Neuron (in vitro differentiated cells): ENCODE results near the gene CLBA1.
"Not testable (repeated sequence)": the region's sequence is repeated elsewhere in the genome, so short reads cannot be mapped to it uniquely, and the experiment has no call there.

Experiments used
- H2AFZ ChIP-seq: one replicate; pipeline ENCODE4 v1.6.1; 2013; ENCODE audit warnings: low read depth, mild to moderate bottlenecking, inconsistent platforms, low read length, moderate library complexity
- H3K27me3 ChIP-seq: one replicate; pipeline ENCODE4 v1.6.1; 2013; ENCODE audit warnings: low read length; ENCODE audit not compliant: insufficient read depth
- H3K36me3 ChIP-seq: one replicate; pipeline ENCODE4 v1.6.1; 2013; ENCODE audit warnings: low read length; ENCODE audit not compliant: insufficient read depth
- H3K4me1 ChIP-seq: one replicate; pipeline ENCODE4 v1.6.1; 2013; ENCODE audit warnings: low read length; ENCODE audit not compliant: insufficient read depth
- H3K4me3 ChIP-seq: 2 replicates; pipeline ENCODE4 v1.5.1; 2013; ENCODE audit warnings: mild to moderate bottlenecking, low read length, moderate library complexity
- H3K9me3 ChIP-seq: one replicate; pipeline ENCODE4 v1.6.1; 2013; ENCODE audit warnings: low read length

The CLBA1 gene

GRCh38 chr14:105026802-105027563 is 41.4 kb downstream of the CLBA1 start:
- Histone ChIP-seq H3K27me3 (no peaks in the 10 kb centered on the region), H3K36me3 (no peaks in the 10 kb centered on the region), H3K4me1 (peaks cover 4% of the 10 kb centered on the region), H3K4me3 (no peak overlapping the region), H2AFZ (no peak overlapping the region), H3K9me3 (no peaks in the 10 kb centered on the region)

GRCh38 chr14:105027718-105028117 is 42.1 kb downstream of the CLBA1 start:
- H2AFZ ChIP-seq, H3K36me3 ChIP-seq, H3K9me3 ChIP-seq, H3K27me3 ChIP-seq, H3K4me3 ChIP-seq, H3K4me1 ChIP-seq: not testable (repeated sequence)

- Histone ChIP-seq H3K9me3 (peaks cover 3% of the 10 kb centered on the region), H3K4me3 (no peak overlapping the region), H3K27me3 (peaks cover 11% of the 10 kb centered on the region), H3K36me3 (no peaks in the 10 kb centered on the region), H3K4me1 (peaks cover 4% of the 10 kb centered on the region), H2AFZ (no peak overlapping the region)
Measured at GRCh38 chr14:105028251-105028927, 42.8 kb downstream of the CLBA1 start.

- Histone ChIP-seq H3K4me1 (peaks cover 4% of the 10 kb centered on the region), H3K9me3 (peaks cover 8% of the 10 kb centered on the region), H3K4me3 (no peak overlapping the region), H3K36me3 (no peaks in the 10 kb centered on the region), H2AFZ (no peak overlapping the region), H3K27me3 (peaks cover 21% of the 10 kb centered on the region)
Measured at GRCh38 chr14:105029402-105029801, 43.8 kb downstream of the CLBA1 start.

GRCh38 chr14:105030194-105030593 is 44.6 kb downstream of the CLBA1 start:
- H3K4me1 ChIP-seq = peaks cover 4% of the 10 kb centered on the region
- peaks cover 25% of the 10 kb centered on the region for H3K27me3 ChIP-seq
- H3K4me3 ChIP-seq = no peak overlapping the region
- H3K36me3 ChIP-seq = no peaks in the 10 kb centered on the region
- H3K9me3 ChIP-seq = peaks cover 8% of the 10 kb centered on the region
- H2AFZ ChIP-seq = no peak overlapping the region

GRCh38 chr14:105030836-105031396 is 45.3 kb downstream of the CLBA1 start:
- peaks cover 4% of the 10 kb centered on the region for H3K4me1 ChIP-seq
- H2AFZ ChIP-seq = no peak overlapping the region
- H3K27me3 ChIP-seq = peaks cover 25% of the 10 kb centered on the region
- no peak overlapping the region for H3K4me3 ChIP-seq
- no peaks in the 10 kb centered on the region for H3K36me3 ChIP-seq
- peaks cover 8% of the 10 kb centered on the region for H3K9me3 ChIP-seq

GRCh38 chr14:105032451-105032901 is 46.9 kb downstream of the CLBA1 start:
- not testable (repeated sequence) for H3K4me3 ChIP-seq, H3K4me1 ChIP-seq, H2AFZ ChIP-seq, H3K9me3 ChIP-seq, H3K36me3 ChIP-seq
- peaks cover 25% of the 10 kb centered on the region for H3K27me3 ChIP-seq

- H3K9me3 ChIP-seq, H3K36me3 ChIP-seq, H3K4me3 ChIP-seq, H3K4me1 ChIP-seq, H2AFZ ChIP-seq: not testable (repeated sequence)
- peaks cover 25% of the 10 kb centered on the region for H3K27me3 ChIP-seq
Measured at GRCh38 chr14:105033412-105033900, 47.9 kb downstream of the CLBA1 start.

- H3K27me3 ChIP-seq = peaks cover 25% of the 10 kb centered on the region
- H3K36me3 ChIP-seq = no peaks in the 10 kb centered on the region
- no peak overlapping the region for H3K4me3 ChIP-seq
- peaks cover 13% of the 10 kb centered on the region for H3K4me1 ChIP-seq
- H2AFZ ChIP-seq = no peak overlapping the region
- peaks cover 8% of the 10 kb centered on the region for H3K9me3 ChIP-seq
Measured at GRCh38 chr14:105034315-105035039, 48.9 kb downstream of the CLBA1 start.

GRCh38 chr14:105035616-105036015 is 50.0 kb downstream of the CLBA1 start:
- H3K9me3 ChIP-seq, H3K4me1 ChIP-seq, H3K36me3 ChIP-seq, H2AFZ ChIP-seq, H3K4me3 ChIP-seq: not testable (repeated sequence)
- H3K27me3 ChIP-seq = peaks cover 25% of the 10 kb centered on the region

- Histone ChIP-seq H3K9me3 (no peaks in the 10 kb centered on the region), H3K4me1 (peaks cover 9% of the 10 kb centered on the region), H2AFZ (no peak overlapping the region), H3K36me3 (no peaks in the 10 kb centered on the region), H3K4me3 (no peak overlapping the region), H3K27me3 (peaks cover 15% of the 10 kb centered on the region)
Measured at GRCh38 chr14:105039458-105040205, 54.0 kb downstream of the CLBA1 start.
